ENCODE data around the gene CFAP299. TPM values are rescaled to one million over a fixed set of nuclear protein-coding genes. Genes with fewer than 3 reads are reported as not detected.

CFAP299 gene
- polyA plus RNA-seq, 1 experiment, result 1.4 TPM

GRCh38 chr4:81003597-81004111, 668.1 kb downstream of the CFAP299 start:
- no peak for DNase-seq (ENCODE audit: low read depth, low spot score)
- POLR2A ChIA-PET, result no interaction called here
- H3K27me3 ChIP-seq (ENCODE audit: control insufficient read depth, insufficient read depth, low read length), result peaks cover 12% of the 10 kb centered on the region
- no peak overlapping the region for H3K4me3 ChIP-seq (ENCODE audit: low read depth, low read length)
- H3K27ac ChIP-seq (ENCODE audit: low read depth, low read length), result no peak overlapping the region
- CTCF ChIA-PET, result interaction anchor here (1.3 kb wide), 1 partner anchor 13 kb away, joined by 4 read pairs; no protein-coding TSS in a partner anchor
- TF ChIP-seq, protein P1, sequence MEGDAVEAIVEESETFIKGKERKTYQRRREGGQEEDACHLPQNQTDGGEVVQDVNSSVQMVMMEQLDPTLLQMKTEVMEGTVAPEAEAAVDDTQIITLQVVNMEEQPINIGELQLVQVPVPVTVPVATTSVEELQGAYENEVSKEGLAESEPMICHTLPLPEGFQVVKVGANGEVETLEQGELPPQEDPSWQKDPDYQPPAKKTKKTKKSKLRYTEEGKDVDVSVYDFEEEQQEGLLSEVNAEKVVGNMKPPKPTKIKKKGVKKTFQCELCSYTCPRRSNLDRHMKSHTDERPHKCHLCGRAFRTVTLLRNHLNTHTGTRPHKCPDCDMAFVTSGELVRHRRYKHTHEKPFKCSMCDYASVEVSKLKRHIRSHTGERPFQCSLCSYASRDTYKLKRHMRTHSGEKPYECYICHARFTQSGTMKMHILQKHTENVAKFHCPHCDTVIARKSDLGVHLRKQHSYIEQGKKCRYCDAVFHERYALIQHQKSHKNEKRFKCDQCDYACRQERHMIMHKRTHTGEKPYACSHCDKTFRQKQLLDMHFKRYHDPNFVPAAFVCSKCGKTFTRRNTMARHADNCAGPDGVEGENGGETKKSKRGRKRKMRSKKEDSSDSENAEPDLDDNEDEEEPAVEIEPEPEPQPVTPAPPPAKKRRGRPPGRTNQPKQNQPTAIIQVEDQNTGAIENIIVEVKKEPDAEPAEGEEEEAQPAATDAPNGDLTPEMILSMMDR (IDR thresholded peaks at IDR 0.05; ENCODE audit: low read depth, low read length), result no peak
- no peaks in the 10 kb centered on the region for H3K9me3 ChIP-seq (ENCODE audit: control insufficient read depth, insufficient read depth, low read length)

- Histone ChIP-seq H3K27me3 (ENCODE audit: control insufficient read depth, insufficient read depth, low read length) (peaks cover 9% of the 10 kb centered on the region), H3K9me3 (ENCODE audit: control insufficient read depth, insufficient read depth, low read length) (no peaks in the 10 kb centered on the region), H3K27ac (ENCODE audit: low read depth, low read length) (no peak overlapping the region), H3K4me3 (ENCODE audit: low read depth, low read length) (no peak overlapping the region)
- TF ChIP-seq, protein P1 (IDR thresholded peaks at IDR 0.05; ENCODE audit: low read depth, low read length), result no peak
- no peak for DNase-seq (ENCODE audit: low read depth, low spot score)
- ChIA-PET POLR2A (no interaction called here), CTCF (interaction anchor here (1.0 kb wide), 1 partner anchor 645 kb away, joined by 3 read pairs; no protein-coding TSS in a partner anchor)
Measured at GRCh38 chr4:81007417-81007816, 671.9 kb downstream of the CFAP299 start.

Other genes with a start within 250 kb of the CFAP299 start
- gene PRDM8, start 138.2 kb upstream of the CFAP299 start, polyA plus RNA-seq (2011; rRNA removed), result 12.8 and 14.3 TPM in 2 replicates
- 39.9 and 40.7 TPM in 2 replicates for gene FGF5, start 69.1 kb upstream of the CFAP299 start, polyA plus RNA-seq (2011; rRNA removed)